Keratinocyte (primary cell): Measurements from ENCODE around the gene KMT5B. TPM values are rescaled to one million over a fixed set of nuclear protein-coding genes. Genes with fewer than 3 reads are reported as not detected.

Experiments used
- DNase-seq: peaks from one replicate; pipeline ENCODE4 v3.0.0-alpha.2; 2011; ENCODE audit warnings: low read depth, missing footprints, low spot score
- FAIRE-seq: peaks from 2 replicates; lab custom pipeline; 2011; peaks lifted over from hg19 to GRCh38; lab: Jason Lieb, UNC
- H2AFZ ChIP-seq: 2 replicates; pipeline ENCODE4 v1.6.0; 2012; ENCODE audit warnings: low read length, control low read depth, inconsistent platforms; ENCODE audit not compliant: control insufficient read depth
- H3K27ac ChIP-seq: 2 replicates; pipeline ENCODE4 v1.5.1; 2011; ENCODE audit warnings: low read length; ENCODE audit not compliant: control insufficient read depth, insufficient read depth
- H3K27me3 ChIP-seq: 3 replicates; pipeline ENCODE4 v1.6.0; 2011; ENCODE audit warnings: low read length; ENCODE audit not compliant: control insufficient read depth, insufficient read depth; ENCODE audit errors: extremely low read depth
- H3K36me3 ChIP-seq, 2 experiments: 2 replicates in 1 of 2; 3 replicates in 1 of 2; pipeline ENCODE4 v1.5.1; 2011; ENCODE audit warnings: low read length in 2 of 2, mild to moderate bottlenecking in 1 of 2; ENCODE audit not compliant: control insufficient read depth in 2 of 2, insufficient read depth in 2 of 2; ENCODE audit errors: extremely low read depth in 1 of 2
- H3K4me1 ChIP-seq: 3 replicates; pipeline ENCODE4 v1.5.1; 2011; ENCODE audit warnings: low read length; ENCODE audit not compliant: control insufficient read depth, insufficient read depth; ENCODE audit errors: extremely low read depth
- H3K4me2 ChIP-seq: 3 replicates; pipeline ENCODE4 v1.6.0; 2011; ENCODE audit warnings: low read depth, low read length; ENCODE audit not compliant: control insufficient read depth, insufficient read depth; ENCODE audit errors: extremely low read depth
- H3K4me3 ChIP-seq, 3 experiments: fragments of 200-600 bp in 1 of 3; sonication (generic) in 1 of 3; 2 replicates in 2 of 3; 3 replicates in 1 of 3; pipeline ENCODE4 v1.5.1; 2011 to 2016; ENCODE audit warnings: low read length in 3 of 3, mild to moderate bottlenecking in 3 of 3, control low read depth in 2 of 3, inconsistent platforms in 1 of 3, low read depth in 1 of 3, mixed read lengths in 1 of 3, mixed run types in 1 of 3, moderate library complexity in 1 of 3; ENCODE audit not compliant: control insufficient read depth in 2 of 3, insufficient read depth in 2 of 3; ENCODE audit errors: extremely low read depth in 1 of 3
- H3K79me2 ChIP-seq: 2 replicates; pipeline ENCODE4 v1.6.0; 2012; ENCODE audit warnings: low read length; ENCODE audit not compliant: control insufficient read depth, insufficient read depth
- H3K9ac ChIP-seq: 3 replicates; pipeline ENCODE4 v1.6.0; 2011; ENCODE audit warnings: low read length; ENCODE audit not compliant: control insufficient read depth, insufficient read depth; ENCODE audit errors: extremely low read depth
- H3K9me1 ChIP-seq: 3 replicates; pipeline ENCODE4 v1.6.0; 2011; ENCODE audit warnings: low read length; ENCODE audit not compliant: control insufficient read depth, insufficient read depth; ENCODE audit errors: extremely low read depth
- H3K9me3 ChIP-seq: 2 replicates; pipeline ENCODE4 v1.5.1; 2012; ENCODE audit warnings: low read depth, low read length; ENCODE audit not compliant: control insufficient read depth
- H4K20me1 ChIP-seq: 3 replicates; pipeline ENCODE4 v1.6.0; 2011; ENCODE audit warnings: low read length; ENCODE audit not compliant: control insufficient read depth, insufficient read depth; ENCODE audit errors: extremely low read depth
- EZH2 ChIP-seq: IDR thresholded peaks from one replicate; pipeline ENCODE4 v1.6.1; 2012; ENCODE audit warnings: inconsistent platforms, mild to moderate bottlenecking, low read length, moderate library complexity
- dilution Hi-C: fragments of 300-500 bp; cut with MboI; formaldehyde crosslinking; loops from one replicate; pipeline ENCODE4 v1.7.0; 2020; ENCODE audit warnings: low sequenced_read_pairs; ENCODE audit not compliant: extremely low pct_ligation_motif_present
- polyA plus RNA-seq, 5 experiments: library from polyadenylated mRNA; depleted of rRNA in 3 of 5; stranded (reverse) in 3 of 5; stranded (forward) in 1 of 5; unstranded in 1 of 5; fragments of >200 nt; gene quantifications; 1 replicate in 1 of 5; 2 replicates in 3 of 5; 3 replicates in 1 of 5; pipeline versions ENCODE4 v1.2.1 to v1.2.3, GENCODE V29; 2011 to 2012; ENCODE audit warnings: missing spikeins in 2 of 5, low read depth in 1 of 5, low replicate concordance in 1 of 5
- TF ChIP-seq, protein P1 (sequence below), 3 experiments: IDR thresholded peaks in 1 of 3; conservative IDR thresholded peaks in 1 of 3; optimal IDR thresholded peaks in 1 of 3; 2 replicates in 2 of 3; 3 replicates in 1 of 3; pipeline versions ENCODE3 to v1.5.1; 2011; ENCODE audit warnings: low read length in 3 of 3, mild to moderate bottlenecking in 3 of 3, moderate library complexity in 2 of 3, control low read depth in 1 of 3, inconsistent platforms in 1 of 3; ENCODE audit not compliant: insufficient read depth in 2 of 3; ENCODE audit errors: extremely low read depth in 1 of 3

KMT5B gene
- polyA plus RNA-seq, 1 donor (not counting 4 experiments of a cell fraction or from before 2014, with no cell fraction given), result 17.2 TPM

DNA sequence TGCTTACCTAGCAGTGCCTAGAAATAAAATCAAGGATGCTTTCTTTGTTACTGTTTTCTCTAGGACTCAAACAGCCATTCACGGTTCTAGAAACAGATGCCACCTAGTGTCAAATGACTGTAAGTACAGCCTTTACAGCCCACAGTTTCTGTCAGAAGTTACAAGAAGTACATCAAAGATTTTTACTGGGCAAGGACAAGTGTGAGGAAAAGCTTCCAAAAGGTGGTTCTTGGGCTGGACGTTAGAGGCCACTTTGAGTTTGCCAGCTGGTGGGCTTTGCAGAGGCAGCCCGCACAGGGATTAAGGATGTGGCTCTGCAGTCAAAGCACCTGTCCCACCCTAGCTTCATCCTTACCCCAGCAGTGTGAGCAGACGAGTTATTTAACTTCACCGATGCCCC, 6.9 kb downstream of the KMT5B start:
- H3K27ac ChIP-seq, result no peak overlapping the region
- peaks cover 7% of the 10 kb centered on the region for H3K4me1 ChIP-seq

DNA sequence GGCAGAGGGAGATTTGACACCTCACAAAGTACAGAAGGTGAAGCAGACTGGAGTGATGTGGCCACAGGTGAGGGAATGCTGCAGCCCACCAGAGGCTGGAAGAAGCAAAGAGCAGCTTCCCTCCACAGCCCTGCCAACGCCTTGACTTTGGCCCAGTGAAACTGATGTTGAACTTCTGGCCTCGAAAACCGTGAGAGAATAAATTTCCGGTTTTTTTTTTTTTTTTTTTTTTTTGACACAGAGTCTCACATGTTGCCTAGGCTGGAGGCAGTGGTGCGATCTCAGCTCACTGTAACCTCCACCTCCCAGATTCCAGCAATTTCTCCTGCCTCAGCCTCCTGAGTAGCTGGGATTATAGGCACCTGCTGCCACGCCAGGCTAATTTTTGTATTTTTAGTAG, 8.7 kb downstream of the KMT5B start:
- no peak overlapping the region for H3K9ac ChIP-seq
- H4K20me1 ChIP-seq, result peaks cover 25% of the 10 kb centered on the region
- no peak overlapping the region for H3K27ac ChIP-seq
- H3K27me3 ChIP-seq, result no peaks in the 10 kb centered on the region
- DNase-seq (no peak), FAIRE-seq (no peak)
- H3K4me1 ChIP-seq, result peaks cover 3% of the 10 kb centered on the region
- H3K79me2 ChIP-seq, result peaks cover 84% of the 10 kb centered on the region
- H2AFZ ChIP-seq, result no peak overlapping the region
- no peak overlapping the region for H3K4me2 ChIP-seq
- H3K4me3 ChIP-seq, result no peak overlapping the region
- TF ChIP-seq, protein P1, sequence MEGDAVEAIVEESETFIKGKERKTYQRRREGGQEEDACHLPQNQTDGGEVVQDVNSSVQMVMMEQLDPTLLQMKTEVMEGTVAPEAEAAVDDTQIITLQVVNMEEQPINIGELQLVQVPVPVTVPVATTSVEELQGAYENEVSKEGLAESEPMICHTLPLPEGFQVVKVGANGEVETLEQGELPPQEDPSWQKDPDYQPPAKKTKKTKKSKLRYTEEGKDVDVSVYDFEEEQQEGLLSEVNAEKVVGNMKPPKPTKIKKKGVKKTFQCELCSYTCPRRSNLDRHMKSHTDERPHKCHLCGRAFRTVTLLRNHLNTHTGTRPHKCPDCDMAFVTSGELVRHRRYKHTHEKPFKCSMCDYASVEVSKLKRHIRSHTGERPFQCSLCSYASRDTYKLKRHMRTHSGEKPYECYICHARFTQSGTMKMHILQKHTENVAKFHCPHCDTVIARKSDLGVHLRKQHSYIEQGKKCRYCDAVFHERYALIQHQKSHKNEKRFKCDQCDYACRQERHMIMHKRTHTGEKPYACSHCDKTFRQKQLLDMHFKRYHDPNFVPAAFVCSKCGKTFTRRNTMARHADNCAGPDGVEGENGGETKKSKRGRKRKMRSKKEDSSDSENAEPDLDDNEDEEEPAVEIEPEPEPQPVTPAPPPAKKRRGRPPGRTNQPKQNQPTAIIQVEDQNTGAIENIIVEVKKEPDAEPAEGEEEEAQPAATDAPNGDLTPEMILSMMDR (optimal IDR thresholded peaks at IDR 0.05 in 1 of 3, IDR thresholded peaks at IDR 0.05 in 1 of 3, conservative IDR thresholded peaks at IDR 0.05 in 1 of 3; ENCODE audit: extremely low read depth in 1 of 3, insufficient read depth in 2 of 3, low read length in 3 of 3), result no peak
- TF ChIP-seq EZH2, result no peak
- H3K9me3 ChIP-seq, result no peaks in the 10 kb centered on the region
- dilution Hi-C loops, result no loop called here
- peaks cover 0 to under 1% of the 10 kb centered on the region in 2 experiments for H3K36me3 ChIP-seq
- peaks cover 4% of the 10 kb centered on the region for H3K9me1 ChIP-seq

More for the DNA sequence above, 6.9 kb downstream of the KMT5B start:
- Histone ChIP-seq H3K9me1 (peaks cover 11% of the 10 kb centered on the region), H3K4me3 (no peak overlapping the region), H3K9me3 (no peaks in the 10 kb centered on the region), H3K4me2 (no peak overlapping the region), H3K9ac (no peak overlapping the region), H3K27me3 (no peaks in the 10 kb centered on the region), H4K20me1 (peaks cover 41% of the 10 kb centered on the region), H3K79me2 (peaks cover 88% of the 10 kb centered on the region), H2AFZ (no peak overlapping the region), H3K36me3 (no peaks in the 10 kb centered on the region)
- peak; percentile 28 for DNase-seq
- dilution Hi-C loops, result no loop called here
- no peak for TF ChIP-seq EZH2
- TF ChIP-seq, protein P1 (optimal IDR thresholded peaks at IDR 0.05 in 1 of 3, IDR thresholded peaks at IDR 0.05 in 1 of 3, conservative IDR thresholded peaks at IDR 0.05 in 1 of 3; ENCODE audit: extremely low read depth in 1 of 3, insufficient read depth in 2 of 3, low read length in 3 of 3), result peak; percentile 35 to 85 (median 69)
- FAIRE-seq, result no peak
